DOHH2 (cell line): ENCODE data around the gene CTU1.

ENCODE experiments used
- H3F3A ChIP-seq: fragments of 200-600 bp; sonication (generic), shearing (Covaris generic); 2 replicates; pipeline ENCODE4 v1.6.0; 2016; ENCODE audit warnings: antibody characterized with exemption, mild to moderate bottlenecking; ENCODE audit not compliant: control insufficient read depth, insufficient read depth
- H3K27ac ChIP-seq: fragments of 200-600 bp; sonication (generic); 2 replicates; pipeline ENCODE4 v1.5.1; 2014; ENCODE audit warnings: low read depth, mild to moderate bottlenecking, low read length, moderate library complexity
- H3K27me3 ChIP-seq: fragments of 200-600 bp; sonication (generic); 2 replicates; pipeline ENCODE4 v1.6.1; 2014; ENCODE audit warnings: mild to moderate bottlenecking, low read length, mixed read lengths; ENCODE audit not compliant: control insufficient read depth
- H3K36me3 ChIP-seq: fragments of 200-600 bp; sonication (generic); 2 replicates; pipeline ENCODE4 v1.6.1; 2014; ENCODE audit warnings: mild to moderate bottlenecking, low read length, moderate library complexity, mixed read lengths; ENCODE audit not compliant: control insufficient read depth
- H3K4me1 ChIP-seq: fragments of 200-600 bp; sonication (generic); 2 replicates; pipeline ENCODE4 v1.6.1; 2014; ENCODE audit warnings: mild to moderate bottlenecking, low read length, mixed read lengths; ENCODE audit not compliant: control insufficient read depth
- H3K4me2 ChIP-seq: fragments of 200-600 bp; sonication (generic); 2 replicates; pipeline ENCODE4 v1.6.0; 2014; ENCODE audit warnings: mild to moderate bottlenecking, low read length, moderate library complexity
- H3K4me3 ChIP-seq: fragments of 200-600 bp; sonication (generic); 2 replicates; pipeline ENCODE4 v1.5.1; 2014; ENCODE audit warnings: mild to moderate bottlenecking, low read length, mixed read lengths
- H3K79me2 ChIP-seq: fragments of 200-600 bp; sonication (generic); 2 replicates; pipeline ENCODE4 v1.6.1; 2014; ENCODE audit warnings: mild to moderate bottlenecking, low read length, mixed read lengths; ENCODE audit not compliant: control insufficient read depth
- H3K9me2 ChIP-seq: fragments of 200-600 bp; sonication (generic); replicated peaks from 2 replicates; pipeline ENCODE4 v1.6.1; 2014; ENCODE audit warnings: mild to moderate bottlenecking, low read length, mixed read lengths; ENCODE audit not compliant: control insufficient read depth
- H3K9me3 ChIP-seq: fragments of 200-600 bp; sonication (generic); 2 replicates; pipeline ENCODE4 v1.6.1; 2014; ENCODE audit warnings: antibody characterized with exemption, low read length, mixed read lengths; ENCODE audit not compliant: control insufficient read depth, insufficient read depth
- H4K20me1 ChIP-seq: fragments of 200-600 bp; sonication (generic); 2 replicates; pipeline ENCODE4 v1.6.0; 2014; ENCODE audit warnings: low read depth, mild to moderate bottlenecking, antibody characterized with exemption, low read length, moderate library complexity; ENCODE audit not compliant: control insufficient read depth, insufficient read depth
- EZH2phosphoT487 ChIP-seq: fragments of 200-600 bp; sonication (generic); IDR thresholded peaks from 2 replicates; pipeline ENCODE4 v1.6.1; 2017; ENCODE audit warnings: borderline replicate concordance, mild to moderate bottlenecking, antibody characterized with exemption, low read length, moderate library complexity, mixed read lengths
- TF ChIP-seq, protein P1 (sequence below): fragments of 200-600 bp; sonication (generic); IDR thresholded peaks from one replicate; pipeline ENCODE4 v1.5.1; 2014; ENCODE audit warnings: antibody characterized with exemption, mild to moderate bottlenecking, low read depth, low read length; ENCODE audit not compliant: poor library complexity, severe bottlenecking

Gene CTU1

GRCh38 chr19:51120160-51120559, 12.0 kb upstream of the CTU1 start:
- Histone ChIP-seq H3K9me2 (no peaks in the 10 kb centered on the region), H3K27ac (no peak overlapping the region), H3K36me3 (no peaks in the 10 kb centered on the region), H3K27me3 (peaks cover 5% of the 10 kb centered on the region; the same call in 1 of the 2 replicates), H3K4me1 (peaks cover 34% of the 10 kb centered on the region), H3K79me2 (no peaks in the 10 kb centered on the region), H3K4me2 (no peak overlapping the region), H3K4me3 (no peak overlapping the region), H3F3A (no peaks in the 10 kb centered on the region; the same call in 1 of the 2 replicates), H3K9me3 (no peaks in the 10 kb centered on the region), H4K20me1 (no peaks in the 10 kb centered on the region)
- no peak for TF ChIP-seq EZH2phosphoT487
- TF ChIP-seq, protein P1, sequence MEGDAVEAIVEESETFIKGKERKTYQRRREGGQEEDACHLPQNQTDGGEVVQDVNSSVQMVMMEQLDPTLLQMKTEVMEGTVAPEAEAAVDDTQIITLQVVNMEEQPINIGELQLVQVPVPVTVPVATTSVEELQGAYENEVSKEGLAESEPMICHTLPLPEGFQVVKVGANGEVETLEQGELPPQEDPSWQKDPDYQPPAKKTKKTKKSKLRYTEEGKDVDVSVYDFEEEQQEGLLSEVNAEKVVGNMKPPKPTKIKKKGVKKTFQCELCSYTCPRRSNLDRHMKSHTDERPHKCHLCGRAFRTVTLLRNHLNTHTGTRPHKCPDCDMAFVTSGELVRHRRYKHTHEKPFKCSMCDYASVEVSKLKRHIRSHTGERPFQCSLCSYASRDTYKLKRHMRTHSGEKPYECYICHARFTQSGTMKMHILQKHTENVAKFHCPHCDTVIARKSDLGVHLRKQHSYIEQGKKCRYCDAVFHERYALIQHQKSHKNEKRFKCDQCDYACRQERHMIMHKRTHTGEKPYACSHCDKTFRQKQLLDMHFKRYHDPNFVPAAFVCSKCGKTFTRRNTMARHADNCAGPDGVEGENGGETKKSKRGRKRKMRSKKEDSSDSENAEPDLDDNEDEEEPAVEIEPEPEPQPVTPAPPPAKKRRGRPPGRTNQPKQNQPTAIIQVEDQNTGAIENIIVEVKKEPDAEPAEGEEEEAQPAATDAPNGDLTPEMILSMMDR = no peak

DNA sequence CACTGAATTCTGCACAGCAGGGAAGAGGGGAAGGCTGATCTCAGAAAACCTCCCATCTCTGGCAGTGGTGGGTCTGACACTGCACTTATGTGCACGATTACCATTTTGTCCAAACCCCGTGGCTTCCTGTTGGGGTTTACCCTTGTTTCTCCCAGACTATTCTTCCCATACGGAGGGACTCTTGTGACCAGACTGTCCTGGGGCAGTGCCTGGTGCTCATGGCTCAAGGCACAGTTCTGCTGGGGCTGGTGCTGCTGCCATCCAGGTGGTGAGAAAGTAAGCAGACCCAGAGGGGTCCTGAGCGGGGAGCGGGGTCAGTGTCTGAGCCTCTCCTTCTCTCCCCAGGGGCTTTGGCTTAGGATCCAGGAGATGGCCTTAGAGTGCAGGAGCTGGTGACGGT, 11.4 kb upstream of the CTU1 start:
- Histone ChIP-seq H3K79me2 (no peaks in the 10 kb centered on the region), H3F3A (no peaks in the 10 kb centered on the region; the same call in 1 of the 2 replicates), H3K4me1 (peaks cover 29% of the 10 kb centered on the region), H3K9me3 (no peaks in the 10 kb centered on the region), H3K27ac (no peak overlapping the region), H3K4me2 (no peak overlapping the region), H3K9me2 (no peaks in the 10 kb centered on the region), H4K20me1 (no peaks in the 10 kb centered on the region), H3K36me3 (no peaks in the 10 kb centered on the region), H3K27me3 (peaks cover 5% of the 10 kb centered on the region; the same call in 1 of the 2 replicates), H3K4me3 (no peak overlapping the region)
- TF ChIP-seq, protein P1 = no peak
- TF ChIP-seq EZH2phosphoT487 = no peak

- no peaks in the 10 kb centered on the region for H3K79me2 ChIP-seq
These were observed 10.9 kb upstream of the CTU1 start for GRCh38 chr19:51119101-51119500.

More at GRCh38 chr19:51119101-51119500, 10.9 kb upstream of the CTU1 start:
- no peak overlapping the region for H3K4me3 ChIP-seq
- peaks cover 7% of the 10 kb centered on the region; the same call in 1 of the 2 replicates for H3K27me3 ChIP-seq
- no peak overlapping the region for H3K27ac ChIP-seq
- no peaks in the 10 kb centered on the region for H3K9me3 ChIP-seq
- TF ChIP-seq EZH2phosphoT487 = no peak
- TF ChIP-seq, protein P1 = no peak
- H3K9me2 ChIP-seq = no peaks in the 10 kb centered on the region
- H4K20me1 ChIP-seq = no peaks in the 10 kb centered on the region
- H3F3A ChIP-seq = no peaks in the 10 kb centered on the region; the same call in 1 of the 2 replicates
- no peaks in the 10 kb centered on the region for H3K36me3 ChIP-seq
- H3K4me1 ChIP-seq = peaks cover 24% of the 10 kb centered on the region
- H3K4me2 ChIP-seq = no peak overlapping the region
